NCI-H2029 treated with DMSO at 0.1 percent for 48 hours (cell line): ENCODE results near the gene GCNT3.

Source experiments
- DNase-seq: peaks from one replicate; lab custom pipeline; 2025; lab: John Stamatoyannopoulos, UW

GCNT3 gene, protein sequence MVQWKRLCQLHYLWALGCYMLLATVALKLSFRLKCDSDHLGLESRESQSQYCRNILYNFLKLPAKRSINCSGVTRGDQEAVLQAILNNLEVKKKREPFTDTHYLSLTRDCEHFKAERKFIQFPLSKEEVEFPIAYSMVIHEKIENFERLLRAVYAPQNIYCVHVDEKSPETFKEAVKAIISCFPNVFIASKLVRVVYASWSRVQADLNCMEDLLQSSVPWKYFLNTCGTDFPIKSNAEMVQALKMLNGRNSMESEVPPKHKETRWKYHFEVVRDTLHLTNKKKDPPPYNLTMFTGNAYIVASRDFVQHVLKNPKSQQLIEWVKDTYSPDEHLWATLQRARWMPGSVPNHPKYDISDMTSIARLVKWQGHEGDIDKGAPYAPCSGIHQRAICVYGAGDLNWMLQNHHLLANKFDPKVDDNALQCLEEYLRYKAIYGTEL

DNA sequence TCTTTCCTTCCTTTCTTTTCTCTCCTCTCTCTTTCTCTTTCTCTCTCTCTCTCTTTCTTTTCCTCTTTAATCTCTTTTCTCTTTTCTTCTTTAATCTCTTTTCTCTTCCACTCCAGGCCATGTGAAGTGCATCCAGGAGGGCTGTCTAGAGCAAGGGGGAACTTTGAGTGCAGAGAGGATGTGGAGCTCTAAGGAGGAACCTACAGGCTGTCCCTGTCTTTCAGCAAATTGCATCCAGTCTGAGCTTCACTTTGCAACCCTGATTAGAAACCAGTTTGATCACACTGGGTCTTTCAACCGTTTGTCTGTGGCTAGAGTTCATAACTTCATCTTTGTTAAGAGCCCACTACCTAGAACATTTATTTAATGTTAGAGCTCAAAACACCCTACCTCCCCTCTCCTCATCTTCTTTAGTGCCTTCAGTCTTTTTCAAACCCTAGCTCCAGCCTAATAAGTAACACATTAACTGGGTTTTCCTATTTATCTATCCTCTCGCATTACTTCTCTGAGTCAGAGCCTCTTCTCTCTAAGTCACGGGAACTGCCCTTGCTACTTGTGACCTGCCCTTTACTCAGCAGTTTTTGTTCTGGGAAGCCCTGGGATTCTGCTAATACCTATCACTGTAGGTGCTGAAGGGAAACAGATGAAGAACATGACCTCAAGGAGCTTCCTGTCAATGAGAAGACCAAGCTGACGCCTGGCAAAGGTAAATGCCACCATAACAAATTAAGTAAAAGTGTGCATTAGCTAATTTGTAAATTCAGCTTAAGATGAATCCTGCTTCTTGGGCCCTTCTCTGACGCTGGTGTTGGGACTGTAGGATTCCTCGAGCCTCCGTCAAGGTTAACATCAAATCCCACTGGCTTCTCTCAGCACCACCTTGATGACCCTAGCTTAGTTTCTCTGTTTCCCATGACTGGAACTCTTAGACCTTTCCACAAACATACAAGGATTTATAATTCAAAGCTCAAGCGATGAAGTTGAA lies at the start of gene GCNT3:
TSS of gene GCNT3 (plus strand) at position 508 of the 985 bp plus-strand sequence. CDS start 6,456 bp downstream, outside the sequence.
- no peak for DNase-seq

DNA sequence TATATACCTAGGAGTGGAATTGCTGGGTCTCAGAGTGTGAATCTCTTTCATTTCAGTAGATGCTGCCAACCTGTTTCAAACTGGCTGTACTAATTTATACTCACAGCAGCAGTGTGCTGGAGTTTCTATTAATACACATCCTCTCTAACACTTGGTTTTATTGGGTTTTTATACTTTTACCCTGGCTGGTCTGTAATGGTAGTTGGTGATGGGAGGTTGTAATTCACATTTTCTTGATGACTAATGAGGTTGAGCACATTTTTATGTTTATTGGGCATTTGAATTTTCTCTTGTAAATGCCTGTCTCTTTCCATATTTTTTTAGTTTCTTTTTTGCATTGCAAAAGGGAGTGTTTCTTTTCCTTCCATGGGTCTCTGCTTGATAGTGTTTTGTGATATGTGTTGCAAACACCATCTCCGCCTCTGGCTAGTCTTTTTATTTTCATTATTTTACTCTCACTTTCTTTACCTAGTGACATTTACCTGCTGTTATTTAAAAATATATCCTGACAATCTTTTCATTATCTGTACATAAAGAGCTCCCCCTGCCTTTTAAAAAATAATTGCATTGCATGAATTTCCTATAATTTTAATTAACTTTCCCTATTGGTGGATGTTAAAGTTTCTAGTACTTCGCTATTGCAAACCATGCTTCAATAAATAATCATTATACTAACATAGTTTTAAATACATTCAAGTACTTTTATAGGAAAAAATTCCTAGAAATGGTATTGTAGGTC lies 49.0 kb upstream of the GCNT3 start:
- DNase-seq = no peak

- no peak for DNase-seq
Observed at GRCh38 chr15:59565299-59565698, 46.3 kb upstream of the GCNT3 start.

DNA sequence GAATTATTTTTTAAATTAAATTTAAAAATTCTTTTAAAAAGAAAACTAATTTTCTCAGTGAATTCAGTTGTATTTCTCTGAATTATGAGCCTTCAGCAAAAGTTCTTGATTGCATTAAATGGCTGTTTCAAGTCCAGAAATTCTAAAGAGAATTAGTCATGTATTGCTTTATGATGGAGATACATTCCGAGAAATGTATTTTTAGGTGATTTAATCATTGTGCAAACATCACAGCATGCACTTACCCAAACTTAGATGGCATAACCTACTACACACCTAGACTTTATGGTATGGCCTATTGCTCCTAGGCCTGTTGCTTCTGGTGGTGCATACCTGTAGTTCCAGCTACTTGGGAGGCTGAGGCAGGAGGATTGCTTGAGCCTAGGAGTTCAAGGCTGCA lies 44.3 kb upstream of the GCNT3 start:
- no peak for DNase-seq

GRCh38 chr15:59569477-59569876 lies 42.1 kb upstream of the GCNT3 start:
- DNase-seq = no peak

DNA sequence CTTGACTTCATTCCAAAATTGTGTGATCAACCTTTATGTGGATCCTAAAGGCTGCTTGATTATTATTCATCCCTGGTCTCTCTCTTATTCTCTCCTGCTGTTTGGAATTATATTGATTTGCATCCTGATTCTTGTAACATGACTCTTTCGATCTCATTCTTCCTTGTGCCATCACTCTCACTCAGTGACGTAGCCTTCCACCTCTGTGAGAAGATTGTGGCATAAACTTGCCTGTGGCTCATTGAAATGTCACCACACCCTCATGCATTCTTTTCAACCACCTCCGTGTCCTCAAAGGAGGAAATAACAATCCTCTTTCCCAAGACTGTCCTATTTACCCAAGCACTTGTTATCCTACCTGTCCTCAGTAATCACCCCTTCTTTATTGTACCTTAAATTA lies 41.3 kb upstream of the GCNT3 start:
- DNase-seq = no peak

GRCh38 chr15:59571606-59572005 lies 40.0 kb upstream of the GCNT3 start:
- DNase-seq = no peak

GRCh38 chr15:59583088-59583487 lies 28.5 kb upstream of the GCNT3 start:
- DNase-seq = no peak

DNA sequence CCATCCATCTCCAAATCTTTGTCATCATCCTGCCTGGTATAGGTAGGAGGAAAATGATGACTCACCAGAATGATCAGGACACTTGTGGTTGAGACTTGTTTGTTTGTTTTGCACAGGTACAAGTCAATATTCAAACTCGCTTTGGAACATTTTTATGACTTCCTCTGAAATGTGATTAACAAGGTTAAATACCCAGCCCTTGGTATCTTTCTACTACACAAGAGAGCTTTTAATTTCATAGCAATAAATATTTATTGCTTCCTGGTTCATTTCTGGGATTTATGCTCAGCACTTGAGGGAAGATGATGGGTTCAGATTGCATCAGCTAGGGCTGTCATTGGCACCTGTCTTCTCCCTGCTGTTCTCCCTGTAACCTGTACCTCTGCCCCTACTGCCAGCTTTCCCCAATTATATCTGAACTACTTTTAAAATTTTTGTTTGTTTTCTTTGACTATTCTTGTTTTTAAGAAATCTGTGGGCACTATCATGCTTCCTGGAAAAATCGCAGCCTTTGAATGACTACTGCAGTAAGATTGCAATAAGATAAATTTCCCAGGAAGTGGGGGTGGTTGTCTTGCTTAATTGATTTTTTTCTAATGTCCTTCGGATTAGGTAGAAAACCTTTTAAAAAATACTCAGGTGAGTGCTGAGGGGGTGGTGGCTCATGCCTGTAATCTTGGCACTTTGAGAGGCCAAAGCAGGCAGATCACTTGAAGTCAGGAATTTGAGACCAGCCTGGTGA lies 24.3 kb upstream of the GCNT3 start:
- peak; percentile 47 for DNase-seq

GRCh38 chr15:59590027-59590426 lies 21.6 kb upstream of the GCNT3 start:
- DNase-seq = no peak

DNA sequence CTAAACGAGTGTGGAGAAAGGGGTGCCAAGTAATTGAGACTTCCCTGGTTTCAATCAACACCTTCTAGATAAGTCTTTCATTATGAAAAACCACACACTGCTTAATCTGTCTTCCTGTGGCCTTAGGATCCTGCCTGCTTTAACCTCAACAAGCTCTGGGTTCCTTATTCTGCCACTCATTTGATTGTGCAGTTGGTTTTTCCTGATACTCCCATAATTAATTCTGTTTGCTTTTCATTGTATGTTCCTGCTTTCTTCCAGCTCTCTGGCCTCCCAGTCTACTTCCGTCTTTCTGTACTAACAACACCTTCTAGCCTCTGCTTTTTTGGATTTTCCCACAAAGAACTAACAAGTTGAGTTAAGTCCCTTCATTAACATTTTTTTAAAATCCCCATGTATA lies 20.2 kb upstream of the GCNT3 start:
- no peak for DNase-seq

GRCh38 chr15:59594493-59594942 lies 17.1 kb upstream of the GCNT3 start:
- no peak for DNase-seq

GRCh38 chr15:59594991-59595390 lies 16.6 kb upstream of the GCNT3 start:
- DNase-seq = no peak

DNA sequence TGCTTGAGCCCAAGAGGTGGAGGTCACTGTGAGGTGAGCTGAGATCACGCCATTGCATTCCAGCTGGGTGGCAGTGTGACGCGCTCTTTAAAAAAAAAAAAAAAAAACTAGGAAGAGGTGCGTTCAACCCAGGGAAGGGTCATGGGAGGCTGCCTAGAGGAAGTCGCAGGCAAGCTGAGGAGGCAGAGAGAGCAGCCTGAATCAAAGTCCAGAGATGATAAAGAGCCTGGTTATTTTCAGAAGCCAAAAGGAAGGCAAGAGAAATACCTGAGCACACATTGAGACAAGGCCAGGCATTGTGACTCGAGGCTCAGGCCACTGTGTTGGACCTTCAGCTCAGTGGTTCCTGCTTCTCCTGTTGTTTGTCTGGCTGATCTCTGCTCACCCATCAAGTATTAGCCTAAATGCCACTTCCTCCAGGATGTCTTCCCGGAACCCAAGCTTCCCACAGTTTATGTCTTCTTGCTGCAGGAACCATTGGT lies 16.1 kb upstream of the GCNT3 start:
- DNase-seq = no peak

GRCh38 chr15:59596640-59597039 lies 14.9 kb upstream of the GCNT3 start:
- DNase-seq = no peak

DNA sequence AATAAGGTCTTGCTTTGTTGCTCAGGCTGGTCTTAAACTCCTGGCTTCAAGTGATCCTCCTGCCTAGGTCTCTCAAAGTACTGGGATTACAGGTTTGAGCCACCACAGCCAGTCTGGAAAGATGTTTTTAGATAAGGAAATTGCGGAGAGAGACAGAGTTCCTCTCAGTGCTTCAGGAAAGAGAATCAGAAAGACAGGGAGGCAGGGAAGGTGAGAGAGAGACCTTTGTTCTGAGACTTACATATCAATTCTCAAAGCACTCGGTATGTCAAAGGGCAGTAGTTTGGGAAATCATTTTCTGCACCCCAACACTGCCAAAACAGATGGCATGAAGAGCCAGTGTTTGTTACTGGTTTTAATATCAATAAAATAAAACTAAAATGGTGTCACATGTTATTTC lies 13.1 kb upstream of the GCNT3 start:
- DNase-seq = no peak

- no peak for DNase-seq
Observed at GRCh38 chr15:59605994-59606393, 5.6 kb upstream of the GCNT3 start.

GRCh38 chr15:59609730-59610712 lies 1.6 kb upstream of the GCNT3 start:
- no peak for DNase-seq

GRCh38 chr15:59614153-59614552 lies 2.6 kb downstream of the GCNT3 start:
- no peak for DNase-seq

DNA sequence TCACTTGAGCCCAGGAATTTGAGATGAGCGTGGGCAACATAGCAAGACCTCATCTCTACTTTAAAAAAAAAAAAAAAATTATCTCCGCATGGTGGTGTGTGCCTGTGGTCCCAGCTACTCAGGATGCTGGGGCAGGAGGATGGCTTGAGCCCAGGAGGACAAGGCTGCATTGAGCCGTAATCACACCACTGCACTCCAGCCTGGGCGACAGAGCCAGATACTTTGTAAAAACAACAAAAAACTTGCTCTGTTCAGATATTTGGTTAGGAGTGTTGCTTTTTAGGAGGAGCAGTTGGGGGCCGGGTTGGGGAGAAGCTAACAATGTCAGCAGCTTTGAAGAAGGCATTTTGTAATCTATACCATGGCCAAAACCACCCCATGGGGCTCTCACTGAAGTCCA lies 4.1 kb downstream of the GCNT3 start:
- no peak for DNase-seq
